ENCODE data around the gene KYAT1.
"Not testable (repeated sequence)": the region's sequence is repeated elsewhere in the genome, so short reads cannot be mapped to it uniquely, and the experiment has no call there.

KYAT1 gene

DNA sequence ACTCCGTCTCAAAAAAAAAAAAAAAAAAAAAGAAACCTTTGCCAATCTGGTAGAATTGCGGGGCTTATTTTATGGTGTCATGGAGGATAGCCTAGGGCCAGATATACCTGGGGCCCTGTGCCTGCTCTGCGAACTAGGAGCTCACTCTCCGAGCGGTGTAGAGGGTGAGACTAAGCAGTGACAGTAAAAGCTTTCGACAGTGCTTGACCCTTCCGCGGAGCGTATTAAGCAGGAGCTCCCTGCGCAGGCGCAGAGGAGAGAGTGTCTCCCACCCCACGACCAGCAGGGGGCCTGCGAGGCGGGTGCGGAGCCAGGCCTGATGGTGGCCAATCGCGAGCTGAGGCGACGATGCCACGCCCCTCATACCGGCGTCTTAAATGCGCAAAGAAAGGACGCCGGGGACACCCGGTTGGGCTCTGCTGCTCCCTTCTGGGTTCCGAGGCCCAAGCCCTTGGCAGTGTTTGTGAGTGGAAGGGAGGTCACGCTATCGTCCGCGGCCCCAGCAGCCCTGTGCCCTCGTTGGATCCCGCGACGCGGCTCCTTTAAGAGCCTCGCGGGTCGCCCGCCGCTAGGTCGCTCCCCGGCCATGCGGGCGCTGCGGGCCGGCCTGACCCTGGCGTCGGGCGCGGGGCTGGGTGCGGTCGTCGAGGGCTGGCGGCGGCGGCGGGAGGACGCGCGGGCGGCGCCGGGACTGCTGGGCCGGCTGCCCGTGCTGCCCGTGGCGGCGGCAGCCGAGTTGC lies 63.5 kb downstream of the KYAT1 start, which contains the start of gene ENDOG:
ENDOG (plus strand) TSS at position 402 of the 740 bp plus-strand sequence; CDS start at position 587, 185 bp downstream.
- H3K27ac Mint-ChIP-seq, result peak within 1 kb of the TSS; percentile 93
- peaks cover 24 to 34% of the 10 kb centered on the region in 2 donors for H3K4me1 Mint-ChIP-seq
- peak; percentile 87 to 89 for ATAC-seq (replicated peaks)
- peak within 1 kb of the TSS; percentile 81 to 86 for H3K4me3 Mint-ChIP-seq
- peaks cover 24 to 26% of the 10 kb centered on the region in 2 donors for H3K36me3 Mint-ChIP-seq
- H3K9me3 Mint-ChIP-seq, result no peaks in the 10 kb centered on the region
- no peaks in the 10 kb centered on the region for H3K27me3 Mint-ChIP-seq
- peak; percentile 99 for DNase-seq

DNA sequence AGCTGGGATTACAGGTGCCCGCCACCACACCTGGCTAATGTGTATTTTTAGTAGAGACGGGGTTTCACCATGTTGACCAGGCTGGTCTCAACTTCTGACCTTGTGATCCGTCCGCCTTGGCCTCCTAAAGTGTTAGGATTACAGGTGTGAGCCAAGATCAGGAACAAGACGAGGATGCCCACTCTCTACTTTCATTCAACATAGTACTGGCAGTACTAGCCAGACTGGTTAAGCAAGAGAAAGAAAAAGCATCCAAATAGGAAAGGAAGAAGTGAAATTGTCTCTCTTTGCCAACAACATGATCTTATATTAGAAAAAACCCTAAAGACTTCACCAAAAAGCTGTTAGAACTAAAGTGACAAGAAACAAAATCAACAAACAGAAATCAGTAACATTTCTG lies 70.9 kb downstream of the KYAT1 start:
- no peaks in the 10 kb centered on the region for H3K9me3 Mint-ChIP-seq
- no peak for DNase-seq
- H3K36me3 Mint-ChIP-seq, result peaks cover 16 to 31% of the 10 kb centered on the region in 2 donors
- no peak for ATAC-seq (replicated peaks)
- no peaks in the 10 kb centered on the region for H3K27me3 Mint-ChIP-seq
- H3K4me3 Mint-ChIP-seq, result no peak overlapping the region
- H3K27ac Mint-ChIP-seq, result peak overlapping the region; percentile 42
- H3K4me1 Mint-ChIP-seq, result peaks cover 8 to 18% of the 10 kb centered on the region in 2 donors

GRCh38 chr9:128809831-128810230 lies 71.9 kb downstream of the KYAT1 start:
- Mint-ChIP-seq H3K27ac (peak overlapping the region; percentile 33), H3K27me3 (no peaks in the 10 kb centered on the region), H3K4me1 (peaks cover 4 to 18% of the 10 kb centered on the region in 2 donors), H3K4me3 (no peak overlapping the region), H3K9me3 (no peaks in the 10 kb centered on the region), H3K36me3 (peaks cover 20 to 38% of the 10 kb centered on the region in 2 donors)
- ATAC-seq (replicated peaks), result peak in 1 of 2 donors; percentile 7
- no peak for DNase-seq

GRCh38 chr9:128809036-128809599 lies 72.6 kb downstream of the KYAT1 start:
- Mint-ChIP-seq H3K4me1 (peaks cover 4 to 18% of the 10 kb centered on the region in 2 donors), H3K27ac (peak overlapping the region; percentile 9), H3K36me3 (peaks cover 23 to 40% of the 10 kb centered on the region in 2 donors), H3K27me3 (no peaks in the 10 kb centered on the region), H3K4me3 (no peak overlapping the region), H3K9me3 (no peaks in the 10 kb centered on the region)
- ATAC-seq (replicated peaks), result peak; percentile 6 to 22
- no peak for DNase-seq

GRCh38 chr9:128808543-128808942 lies 73.2 kb downstream of the KYAT1 start:
- Mint-ChIP-seq H3K27ac (no peak overlapping the region), H3K36me3 (peaks cover 26 to 45% of the 10 kb centered on the region in 2 donors), H3K4me1 (peaks cover 4 to 18% of the 10 kb centered on the region in 2 donors), H3K4me3 (peak overlapping the region in 1 of 2 donors; percentile 14), H3K9me3 (no peaks in the 10 kb centered on the region), H3K27me3 (no peaks in the 10 kb centered on the region)
- ATAC-seq (replicated peaks) (no peak), DNase-seq (no peak)

GRCh38 chr9:128807827-128808226 lies 73.9 kb downstream of the KYAT1 start:
- Mint-ChIP-seq H3K4me3 (no peak overlapping the region), H3K36me3 (peaks cover 33 to 52% of the 10 kb centered on the region in 2 donors), H3K9me3 (no peaks in the 10 kb centered on the region), H3K27me3 (no peaks in the 10 kb centered on the region), H3K27ac (no peak overlapping the region), H3K4me1 (peaks cover 4 to 23% of the 10 kb centered on the region in 2 donors)
- ATAC-seq (replicated peaks) (no peak), DNase-seq (no peak)

- H3K9me3 Mint-ChIP-seq, result no peaks in the 10 kb centered on the region
- peak overlapping the region; percentile 47 for H3K27ac Mint-ChIP-seq
- H3K4me3 Mint-ChIP-seq, result no peak overlapping the region
- no peaks in the 10 kb centered on the region for H3K27me3 Mint-ChIP-seq
- DNase-seq (no peak), ATAC-seq (replicated peaks) (no peak)
- peaks cover 2 to 29% of the 10 kb centered on the region in 2 donors for H3K4me1 Mint-ChIP-seq
- peaks cover 40 to 59% of the 10 kb centered on the region in 2 donors for H3K36me3 Mint-ChIP-seq
Measured at GRCh38 chr9:128805661-128806060, 76.1 kb downstream of the KYAT1 start.

DNA sequence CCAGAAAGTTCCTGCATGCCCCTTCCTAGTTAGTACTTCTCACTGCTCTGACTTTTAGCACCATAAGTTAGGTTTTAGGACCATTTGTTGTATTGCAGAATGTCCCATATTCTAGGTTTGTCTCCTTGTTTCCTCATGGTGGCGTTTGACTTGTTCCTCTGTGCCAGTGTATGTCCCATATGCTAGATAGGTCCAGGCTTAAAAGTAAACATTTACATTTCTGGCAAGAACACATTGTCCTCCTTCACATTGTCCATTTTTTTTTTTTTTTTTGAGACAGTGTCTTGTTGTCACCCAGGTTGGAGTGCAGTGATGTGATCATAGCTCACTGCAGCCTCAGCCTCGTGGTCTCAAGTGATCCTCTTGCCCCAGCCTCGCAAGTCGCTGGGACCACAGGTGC lies 79.3 kb downstream of the KYAT1 start:
- Mint-ChIP-seq H3K9me3 (no peaks in the 10 kb centered on the region), H3K27ac (peak overlapping the region; percentile 65), H3K4me3 (no peak overlapping the region), H3K36me3 (peaks cover 51 to 61% of the 10 kb centered on the region in 2 donors), H3K27me3 (no peaks in the 10 kb centered on the region), H3K4me1 (peaks cover 1 to 11% of the 10 kb centered on the region in 2 donors)
- ATAC-seq (replicated peaks) (no peak), DNase-seq (no peak)

DNA sequence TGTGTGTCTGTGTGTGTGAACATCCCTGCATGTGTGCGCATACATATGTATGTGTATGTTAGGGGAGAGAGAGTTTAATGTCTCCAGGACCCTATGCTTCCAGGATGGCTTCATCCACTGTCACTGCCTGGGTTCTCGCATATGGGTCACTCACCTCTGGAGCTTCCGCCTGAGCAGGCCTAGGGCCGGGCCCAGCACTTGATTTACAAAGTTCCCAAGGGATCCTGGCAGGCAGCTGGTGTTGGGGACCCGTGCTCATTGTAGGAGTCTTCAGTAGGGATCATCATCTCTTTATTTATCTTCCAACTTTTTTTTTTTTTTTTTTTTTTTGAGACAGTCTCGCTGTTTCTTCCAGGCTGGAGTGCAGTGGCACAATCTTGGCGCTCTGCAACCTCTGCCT lies 81.7 kb downstream of the KYAT1 start:
- H3K27ac Mint-ChIP-seq, result no peak overlapping the region
- H3K4me1 Mint-ChIP-seq, result peaks cover 1 to 11% of the 10 kb centered on the region in 2 donors
- no peak for ATAC-seq (replicated peaks)
- no peak overlapping the region for H3K4me3 Mint-ChIP-seq
- DNase-seq, result no peak
- H3K27me3 Mint-ChIP-seq, result no peaks in the 10 kb centered on the region
- no peaks in the 10 kb centered on the region for H3K9me3 Mint-ChIP-seq
- H3K36me3 Mint-ChIP-seq, result peaks cover 42 to 50% of the 10 kb centered on the region in 2 donors

- Mint-ChIP-seq H3K9me3 (no peaks in the 10 kb centered on the region), H3K27me3 (no peaks in the 10 kb centered on the region), H3K4me1 (peaks cover 2 to 22% of the 10 kb centered on the region in 2 donors), H3K36me3 (peaks cover 47 to 53% of the 10 kb centered on the region in 2 donors), H3K27ac (peak overlapping the region; percentile 34), H3K4me3 (no peak overlapping the region)
- ATAC-seq (replicated peaks), result no peak
- DNase-seq, result no peak
Measured at GRCh38 chr9:128798896-128799295, 82.9 kb downstream of the KYAT1 start.

DNA sequence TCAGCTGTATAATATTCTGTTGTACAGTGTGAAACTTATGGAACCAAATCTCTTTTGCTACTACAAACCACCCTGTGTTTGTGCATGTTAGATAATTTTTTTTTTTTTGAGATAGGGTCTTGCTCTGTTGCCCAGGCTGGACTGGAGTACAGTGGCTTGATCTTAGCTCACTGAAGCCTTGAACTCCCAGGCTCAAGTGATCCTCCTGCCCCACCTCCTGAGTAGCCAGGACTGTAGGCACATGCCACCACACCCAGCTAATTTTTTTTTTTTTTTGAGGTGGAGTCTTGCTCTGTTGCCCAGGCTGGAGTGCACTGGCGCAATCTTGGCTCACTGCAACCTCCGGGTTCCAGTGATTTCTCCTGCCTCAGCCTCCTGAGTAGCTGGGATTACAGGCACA lies 86.8 kb downstream of the KYAT1 start:
- DNase-seq; H3K4me3 Mint-ChIP-seq; H3K27me3 Mint-ChIP-seq; H3K27ac Mint-ChIP-seq; H3K9me3 Mint-ChIP-seq; ATAC-seq (replicated peaks): not testable (repeated sequence)
- H3K36me3 Mint-ChIP-seq, result peaks cover 59 to 61% of the 10 kb centered on the region in 2 donors
- peaks cover 23 to 49% of the 10 kb centered on the region in 2 donors for H3K4me1 Mint-ChIP-seq

- Mint-ChIP-seq H3K9me3 (no peaks in the 10 kb centered on the region), H3K4me3 (peak overlapping the region; percentile 51 to 79), H3K27ac (peak overlapping the region; percentile 67), H3K27me3 (no peaks in the 10 kb centered on the region), H3K4me1 (peaks cover 31 to 61% of the 10 kb centered on the region in 2 donors), H3K36me3 (peaks cover 59 to 67% of the 10 kb centered on the region in 2 donors)
- DNase-seq, result no peak
- ATAC-seq (replicated peaks), result no peak
Measured at GRCh38 chr9:128792978-128793686, 88.6 kb downstream of the KYAT1 start.

- H3K4me3 Mint-ChIP-seq, result peak overlapping the region in 1 of 2 donors; percentile 79
- peaks cover 31 to 61% of the 10 kb centered on the region in 2 donors for H3K4me1 Mint-ChIP-seq
- DNase-seq, result no peak
- no peaks in the 10 kb centered on the region for H3K27me3 Mint-ChIP-seq
- ATAC-seq (replicated peaks), result no peak
- no peaks in the 10 kb centered on the region for H3K9me3 Mint-ChIP-seq
- H3K27ac Mint-ChIP-seq, result peak overlapping the region; percentile 91
- peaks cover 60 to 66% of the 10 kb centered on the region in 2 donors for H3K36me3 Mint-ChIP-seq
Measured at GRCh38 chr9:128792134-128792533, 89.6 kb downstream of the KYAT1 start.

GRCh38 chr9:128790536-128790935 lies 91.2 kb downstream of the KYAT1 start:
- ATAC-seq (replicated peaks), result no peak
- Mint-ChIP-seq H3K27ac (peak overlapping the region; percentile 91), H3K27me3 (no peaks in the 10 kb centered on the region), H3K36me3 (peaks cover 61 to 64% of the 10 kb centered on the region in 2 donors), H3K4me3 (peak overlapping the region; percentile 45 to 79), H3K9me3 (no peaks in the 10 kb centered on the region), H3K4me1 (peaks cover 33 to 68% of the 10 kb centered on the region in 2 donors)
- no peak for DNase-seq

All from stimulated activated naive B cell treated with anti-CD40 and anti-IgM and Interleukin-4, amounts not matched to agents 10 μg/mL and 1 μg/mL and 100 μg/mL, for 72 hours (primary cell).